ENCODE results near the gene MAN2A1.

MAN2A1 gene

GRCh38 chr5:109654455-109654854, 35.3 kb upstream of the MAN2A1 start:
- H3K4me1 ChIP-seq (ENCODE audit: control insufficient read depth in 5 of 5, insufficient read depth in 5 of 5, low read length in 5 of 5), result peaks cover 0 to 5% (median 0%) of the 10 kb centered on the region in 5 donors
- H3K36me3 ChIP-seq (ENCODE audit: control insufficient read depth in 5 of 5, insufficient read depth in 5 of 5, low read length in 5 of 5), result no peaks in the 10 kb centered on the region
- H3K9me3 ChIP-seq (ENCODE audit: control insufficient read depth in 5 of 5, low read length in 5 of 5), result no peaks in the 10 kb centered on the region
- no peak overlapping the region for H3K9ac ChIP-seq (ENCODE audit: low read length in 5 of 5)
- H3K4me3 ChIP-seq (ENCODE audit: low read depth in 1 of 5, low read length in 5 of 5), result no peak overlapping the region
- no peaks in the 10 kb centered on the region for H3K27me3 ChIP-seq (ENCODE audit: control insufficient read depth in 5 of 5, insufficient read depth in 4 of 5, low read length in 5 of 5)
- H3K27ac ChIP-seq (ENCODE audit: low read depth, low read length), result no peak overlapping the region

- no peak overlapping the region for H3K4me3 ChIP-seq (ENCODE audit: low read depth in 1 of 5, low read length in 5 of 5)
These were observed 33.9 kb upstream of the MAN2A1 start for GRCh38 chr5:109655841-109656240.

GRCh38 chr5:109656829-109657228, 32.9 kb upstream of the MAN2A1 start:
- no peaks in the 10 kb centered on the region for H3K36me3 ChIP-seq (ENCODE audit: control insufficient read depth in 5 of 5, insufficient read depth in 5 of 5, low read length in 5 of 5)
- peaks cover 0 to 5% (median 0%) of the 10 kb centered on the region in 5 donors for H3K4me1 ChIP-seq (ENCODE audit: control insufficient read depth in 5 of 5, insufficient read depth in 5 of 5, low read length in 5 of 5)
- H3K9me3 ChIP-seq (ENCODE audit: control insufficient read depth in 5 of 5, low read length in 5 of 5), result no peaks in the 10 kb centered on the region
- H3K9ac ChIP-seq (ENCODE audit: low read length in 5 of 5), result no peak overlapping the region
- H3K4me3 ChIP-seq (ENCODE audit: low read depth in 1 of 5, low read length in 5 of 5), result no peak overlapping the region
- H3K27ac ChIP-seq (ENCODE audit: low read depth, low read length), result no peak overlapping the region
- H3K27me3 ChIP-seq (ENCODE audit: control insufficient read depth in 5 of 5, insufficient read depth in 4 of 5, low read length in 5 of 5), result no peaks in the 10 kb centered on the region

More at GRCh38 chr5:109655841-109656240, 33.9 kb upstream of the MAN2A1 start:
- Histone ChIP-seq H3K9ac (ENCODE audit: low read length in 5 of 5) (no peak overlapping the region), H3K27me3 (ENCODE audit: control insufficient read depth in 5 of 5, insufficient read depth in 4 of 5, low read length in 5 of 5) (no peaks in the 10 kb centered on the region), H3K9me3 (ENCODE audit: control insufficient read depth in 5 of 5, low read length in 5 of 5) (no peaks in the 10 kb centered on the region), H3K36me3 (ENCODE audit: control insufficient read depth in 5 of 5, insufficient read depth in 5 of 5, low read length in 5 of 5) (no peaks in the 10 kb centered on the region), H3K4me1 (ENCODE audit: control insufficient read depth in 5 of 5, insufficient read depth in 5 of 5, low read length in 5 of 5) (peaks cover 0 to 5% (median 0%) of the 10 kb centered on the region in 5 donors), H3K27ac (ENCODE audit: low read depth, low read length) (no peak overlapping the region)

GRCh38 chr5:109659901-109660300, 29.8 kb upstream of the MAN2A1 start:
- Histone ChIP-seq H3K36me3 (ENCODE audit: control insufficient read depth in 5 of 5, insufficient read depth in 5 of 5, low read length in 5 of 5) (no peaks in the 10 kb centered on the region), H3K4me1 (ENCODE audit: control insufficient read depth in 5 of 5, insufficient read depth in 5 of 5, low read length in 5 of 5) (peaks cover 0 to 5% (median 0%) of the 10 kb centered on the region in 5 donors), H3K27ac (ENCODE audit: low read depth, low read length) (no peak overlapping the region), H3K9ac (ENCODE audit: low read length in 5 of 5) (no peak overlapping the region), H3K27me3 (ENCODE audit: control insufficient read depth in 5 of 5, insufficient read depth in 4 of 5, low read length in 5 of 5) (no peaks in the 10 kb centered on the region), H3K9me3 (ENCODE audit: control insufficient read depth in 5 of 5, low read length in 5 of 5) (no peaks in the 10 kb centered on the region), H3K4me3 (ENCODE audit: low read depth in 1 of 5, low read length in 5 of 5) (no peak overlapping the region)

GRCh38 chr5:109660301-109660700, 29.4 kb upstream of the MAN2A1 start:
- H3K27ac ChIP-seq (ENCODE audit: low read depth, low read length), result no peak overlapping the region
- H3K9me3 ChIP-seq (ENCODE audit: control insufficient read depth in 5 of 5, low read length in 5 of 5), result no peaks in the 10 kb centered on the region
- H3K4me3 ChIP-seq (ENCODE audit: low read depth in 1 of 5, low read length in 5 of 5), result no peak overlapping the region
- H3K4me1 ChIP-seq (ENCODE audit: control insufficient read depth in 5 of 5, insufficient read depth in 5 of 5, low read length in 5 of 5), result peaks cover 0 to 5% (median 0%) of the 10 kb centered on the region in 5 donors
- no peaks in the 10 kb centered on the region for H3K36me3 ChIP-seq (ENCODE audit: control insufficient read depth in 5 of 5, insufficient read depth in 5 of 5, low read length in 5 of 5)
- H3K27me3 ChIP-seq (ENCODE audit: control insufficient read depth in 5 of 5, insufficient read depth in 4 of 5, low read length in 5 of 5), result no peaks in the 10 kb centered on the region
- H3K9ac ChIP-seq (ENCODE audit: low read length in 5 of 5), result no peak overlapping the region

- no peaks in the 10 kb centered on the region for H3K36me3 ChIP-seq (ENCODE audit: control insufficient read depth in 5 of 5, insufficient read depth in 5 of 5, low read length in 5 of 5)
- no peaks in the 10 kb centered on the region for H3K9me3 ChIP-seq (ENCODE audit: control insufficient read depth in 5 of 5, low read length in 5 of 5)
- no peaks in the 10 kb centered on the region for H3K4me1 ChIP-seq (ENCODE audit: control insufficient read depth in 5 of 5, insufficient read depth in 5 of 5, low read length in 5 of 5)
- H3K27ac ChIP-seq (ENCODE audit: low read depth, low read length), result no peak overlapping the region
- H3K4me3 ChIP-seq (ENCODE audit: low read depth in 1 of 5, low read length in 5 of 5), result no peak overlapping the region
- H3K9ac ChIP-seq (ENCODE audit: low read length in 5 of 5), result no peak overlapping the region
- no peaks in the 10 kb centered on the region for H3K27me3 ChIP-seq (ENCODE audit: control insufficient read depth in 5 of 5, insufficient read depth in 4 of 5, low read length in 5 of 5)
These were observed 21.5 kb upstream of the MAN2A1 start for GRCh38 chr5:109668237-109668636.

GRCh38 chr5:109668668-109669422, 20.9 kb upstream of the MAN2A1 start:
- no peak overlapping the region for H3K4me3 ChIP-seq (ENCODE audit: low read depth in 1 of 5, low read length in 5 of 5)
- H3K4me1 ChIP-seq (ENCODE audit: control insufficient read depth in 5 of 5, insufficient read depth in 5 of 5, low read length in 5 of 5), result no peaks in the 10 kb centered on the region
- H3K9me3 ChIP-seq (ENCODE audit: control insufficient read depth in 5 of 5, low read length in 5 of 5), result no peaks in the 10 kb centered on the region
- no peak overlapping the region for H3K9ac ChIP-seq (ENCODE audit: low read length in 5 of 5)
- no peaks in the 10 kb centered on the region for H3K27me3 ChIP-seq (ENCODE audit: control insufficient read depth in 5 of 5, insufficient read depth in 4 of 5, low read length in 5 of 5)
- H3K36me3 ChIP-seq (ENCODE audit: control insufficient read depth in 5 of 5, insufficient read depth in 5 of 5, low read length in 5 of 5), result no peaks in the 10 kb centered on the region
- no peak overlapping the region for H3K27ac ChIP-seq (ENCODE audit: low read depth, low read length)

GRCh38 chr5:109669991-109670706, 19.6 kb upstream of the MAN2A1 start:
- H3K36me3 ChIP-seq (ENCODE audit: control insufficient read depth in 5 of 5, insufficient read depth in 5 of 5, low read length in 5 of 5), result no peaks in the 10 kb centered on the region
- H3K27me3 ChIP-seq (ENCODE audit: control insufficient read depth in 5 of 5, insufficient read depth in 4 of 5, low read length in 5 of 5), result no peaks in the 10 kb centered on the region
- no peaks in the 10 kb centered on the region for H3K9me3 ChIP-seq (ENCODE audit: control insufficient read depth in 5 of 5, low read length in 5 of 5)
- H3K27ac ChIP-seq (ENCODE audit: low read depth, low read length), result no peak overlapping the region
- no peak overlapping the region for H3K4me3 ChIP-seq (ENCODE audit: low read depth in 1 of 5, low read length in 5 of 5)
- no peak overlapping the region for H3K9ac ChIP-seq (ENCODE audit: low read length in 5 of 5)
- no peaks in the 10 kb centered on the region for H3K4me1 ChIP-seq (ENCODE audit: control insufficient read depth in 5 of 5, insufficient read depth in 5 of 5, low read length in 5 of 5)

GRCh38 chr5:109671136-109671535, 18.6 kb upstream of the MAN2A1 start:
- Histone ChIP-seq H3K4me3 (ENCODE audit: low read depth in 1 of 5, low read length in 5 of 5) (no peak overlapping the region), H3K4me1 (ENCODE audit: control insufficient read depth in 5 of 5, insufficient read depth in 5 of 5, low read length in 5 of 5) (no peaks in the 10 kb centered on the region), H3K9ac (ENCODE audit: low read length in 5 of 5) (no peak overlapping the region), H3K27ac (ENCODE audit: low read depth, low read length) (no peak overlapping the region), H3K36me3 (ENCODE audit: control insufficient read depth in 5 of 5, insufficient read depth in 5 of 5, low read length in 5 of 5) (no peaks in the 10 kb centered on the region), H3K27me3 (ENCODE audit: control insufficient read depth in 5 of 5, insufficient read depth in 4 of 5, low read length in 5 of 5) (no peaks in the 10 kb centered on the region), H3K9me3 (ENCODE audit: control insufficient read depth in 5 of 5, low read length in 5 of 5) (no peaks in the 10 kb centered on the region)

GRCh38 chr5:109674596-109674995, 15.1 kb upstream of the MAN2A1 start:
- H3K9ac ChIP-seq (ENCODE audit: low read length in 5 of 5), result no peak overlapping the region
- H3K4me1 ChIP-seq (ENCODE audit: control insufficient read depth in 5 of 5, insufficient read depth in 5 of 5, low read length in 5 of 5), result no peaks in the 10 kb centered on the region
- no peak overlapping the region for H3K4me3 ChIP-seq (ENCODE audit: low read depth in 1 of 5, low read length in 5 of 5)
- no peak overlapping the region for H3K27ac ChIP-seq (ENCODE audit: low read depth, low read length)
- H3K36me3 ChIP-seq (ENCODE audit: control insufficient read depth in 5 of 5, insufficient read depth in 5 of 5, low read length in 5 of 5), result no peaks in the 10 kb centered on the region
- H3K27me3 ChIP-seq (ENCODE audit: control insufficient read depth in 5 of 5, insufficient read depth in 4 of 5, low read length in 5 of 5), result no peaks in the 10 kb centered on the region
- no peaks in the 10 kb centered on the region for H3K9me3 ChIP-seq (ENCODE audit: control insufficient read depth in 5 of 5, low read length in 5 of 5)
